ENCODE measurements around the gene SYCE3. TPM values are rescaled to one million over a fixed set of nuclear protein-coding genes. Genes with fewer than 3 reads are reported as not detected.

The SYCE3 gene
- total and polyA plus RNA-seq, 2 experiments from 2014 or later: not detected

- no peaks in the 10 kb centered on the region for H3K9me2 ChIP-seq (ENCODE audit: insufficient read depth)
- no peak for TF ChIP-seq ZNF462 (CRISPR knock-in tag; IDR thresholded peaks at IDR 0.05)
- no peak for TF ChIP-seq CREB1 (CRISPR knock-in tag; IDR thresholded peaks at IDR 0.05; ENCODE audit: low read depth)
- TF ChIP-seq ETS1 (IDR thresholded peaks at IDR 0.05): no peak
- TF ChIP-seq EZH2phosphoT487 (IDR thresholded peaks at IDR 0.05; ENCODE audit: unreplicated experiment): no peak
- TF ChIP-seq POLR2AphosphoS5 (IDR thresholded peaks at IDR 0.05; ENCODE audit: low read depth): no peak
- TF ChIP-seq NANOG (IDR thresholded peaks at IDR 0.05; ENCODE audit: borderline replicate concordance): no peak
- no peak for TF ChIP-seq CTCF (conservative IDR thresholded peaks at IDR 0.05; ENCODE audit: low read depth in 2 of 2)
- no peak for TF ChIP-seq REST (IDR thresholded peaks at IDR 0.05; ENCODE audit: unreplicated experiment)
- no peak for TF ChIP-seq ZNF114 (CRISPR knock-in tag; IDR thresholded peaks at IDR 0.05)
- H3K27ac ChIP-seq (ENCODE audit: low read depth): peak overlapping the region; percentile 91
- peak overlapping the region; percentile 86 for H3K27ac Mint-ChIP-seq
- no peak for DNase-seq (ENCODE audit: low spot score)
- H3K4me1 Mint-ChIP-seq: peaks cover 7% of the 10 kb centered on the region
- H3K4me3 Mint-ChIP-seq: peak overlapping the region; percentile 86
- ATAC-seq: no peak; the same call in 2 of the 3 replicates
- 0 out of 2 replicates have a peak, but pooled peaks cover 6% of the 10 kb centered on the region for H3K27me3 ChIP-seq (ENCODE audit: insufficient read depth)
- peaks cover 11% of the 10 kb centered on the region for H3K27me3 Mint-ChIP-seq (ENCODE audit: insufficient read depth, low read depth, poor library complexity)
- no peaks in the 10 kb centered on the region for H3K79me2 ChIP-seq (replicated peaks; ENCODE audit: insufficient read depth)
- no peaks in the 10 kb centered on the region for H3K36me3 ChIP-seq (ENCODE audit: insufficient read depth)
- H4K20me1 ChIP-seq (replicated peaks; ENCODE audit: insufficient read depth): peaks cover 3% of the 10 kb centered on the region; the same call in 1 of the 2 replicates
- no peaks in the 10 kb centered on the region for H3K9me3 Mint-ChIP-seq
- peaks cover 2% of the 10 kb centered on the region; the same call in 2 of the 3 replicates for H3K36me3 Mint-ChIP-seq (ENCODE audit: low read depth)
- peak overlapping the region; percentile 91 for H3K4me2 ChIP-seq
- H2AFZ ChIP-seq: peak overlapping the region; percentile 90; the same call in 1 of the 2 replicates
- peaks cover 8% of the 10 kb centered on the region for H3K4me1 ChIP-seq (ENCODE audit: insufficient read depth)
- peak overlapping the region; percentile 78 for H3K4me3 ChIP-seq
- H3F3A ChIP-seq (replicated peaks; ENCODE audit: low read depth): peaks cover 12% of the 10 kb centered on the region
Measured at GRCh38 chr22:50581950-50582492, 19.3 kb upstream of the SYCE3 start.

All from GM23338 (cell line).